ENCODE measurements around the gene ABCB11. TPM values are rescaled to one million over a fixed set of nuclear protein-coding genes. Genes with fewer than 3 reads are reported as not detected.

ABCB11 gene
- total and polyA plus RNA-seq, 9 of the 15 experiments (the other 6 are each of a cell fraction or from before 2014, with no cell fraction given), result 0.04 to 0.51 (median 0.10) TPM; not detected in 1

DNA sequence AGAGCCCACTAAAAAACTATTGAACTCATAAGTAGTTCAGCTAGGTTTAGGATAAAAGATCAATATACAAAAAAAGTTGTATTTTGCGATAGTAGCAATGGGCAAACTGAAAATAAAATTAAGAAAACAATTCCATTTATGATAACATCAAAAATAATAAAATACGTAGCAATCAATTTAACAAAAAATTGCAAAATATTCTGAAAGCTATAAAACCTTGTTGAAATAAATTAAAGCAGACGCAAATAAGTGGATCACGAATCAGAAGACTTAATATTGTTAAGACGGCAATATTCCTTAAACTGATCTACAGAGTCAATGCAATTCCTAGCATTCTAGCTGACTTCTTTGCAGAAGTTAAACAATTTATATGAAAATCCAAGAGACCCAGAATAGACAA is 24.5 kb downstream of the ABCB11 start (continued):
- TF ChIP-seq, protein P1, sequence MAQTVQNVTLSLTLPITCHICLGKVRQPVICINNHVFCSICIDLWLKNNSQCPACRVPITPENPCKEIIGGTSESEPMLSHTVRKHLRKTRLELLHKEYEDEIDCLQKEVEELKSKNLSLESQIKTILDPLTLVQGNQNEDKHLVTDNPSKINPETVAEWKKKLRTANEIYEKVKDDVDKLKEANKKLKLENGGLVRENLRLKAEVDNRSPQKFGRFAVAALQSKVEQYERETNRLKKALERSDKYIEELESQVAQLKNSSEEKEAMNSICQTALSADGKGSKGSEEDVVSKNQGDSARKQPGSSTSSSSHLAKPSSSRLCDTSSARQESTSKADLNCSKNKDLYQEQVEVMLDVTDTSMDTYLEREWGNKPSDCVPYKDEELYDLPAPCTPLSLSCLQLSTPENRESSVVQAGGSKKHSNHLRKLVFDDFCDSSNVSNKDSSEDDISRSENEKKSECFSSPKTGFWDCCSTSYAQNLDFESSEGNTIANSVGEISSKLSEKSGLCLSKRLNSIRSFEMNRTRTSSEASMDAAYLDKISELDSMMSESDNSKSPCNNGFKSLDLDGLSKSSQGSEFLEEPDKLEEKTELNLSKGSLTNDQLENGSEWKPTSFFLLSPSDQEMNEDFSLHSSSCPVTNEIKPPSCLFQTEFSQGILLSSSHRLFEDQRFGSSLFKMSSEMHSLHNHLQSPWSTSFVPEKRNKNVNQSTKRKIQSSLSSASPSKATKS (CRISPR knock-in tag; IDR thresholded peaks at IDR 0.05), result 0 out of 2 replicates have a peak, but pooled peaks have one; percentile 52
- TF ChIP-seq, protein P2, sequence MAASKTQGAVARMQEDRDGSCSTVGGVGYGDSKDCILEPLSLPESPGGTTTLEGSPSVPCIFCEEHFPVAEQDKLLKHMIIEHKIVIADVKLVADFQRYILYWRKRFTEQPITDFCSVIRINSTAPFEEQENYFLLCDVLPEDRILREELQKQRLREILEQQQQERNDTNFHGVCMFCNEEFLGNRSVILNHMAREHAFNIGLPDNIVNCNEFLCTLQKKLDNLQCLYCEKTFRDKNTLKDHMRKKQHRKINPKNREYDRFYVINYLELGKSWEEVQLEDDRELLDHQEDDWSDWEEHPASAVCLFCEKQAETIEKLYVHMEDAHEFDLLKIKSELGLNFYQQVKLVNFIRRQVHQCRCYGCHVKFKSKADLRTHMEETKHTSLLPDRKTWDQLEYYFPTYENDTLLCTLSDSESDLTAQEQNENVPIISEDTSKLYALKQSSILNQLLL (CRISPR knock-in tag; IDR thresholded peaks at IDR 0.05; ENCODE audit: borderline replicate concordance), result peak; percentile 99
- TF ChIP-seq, protein P3, sequence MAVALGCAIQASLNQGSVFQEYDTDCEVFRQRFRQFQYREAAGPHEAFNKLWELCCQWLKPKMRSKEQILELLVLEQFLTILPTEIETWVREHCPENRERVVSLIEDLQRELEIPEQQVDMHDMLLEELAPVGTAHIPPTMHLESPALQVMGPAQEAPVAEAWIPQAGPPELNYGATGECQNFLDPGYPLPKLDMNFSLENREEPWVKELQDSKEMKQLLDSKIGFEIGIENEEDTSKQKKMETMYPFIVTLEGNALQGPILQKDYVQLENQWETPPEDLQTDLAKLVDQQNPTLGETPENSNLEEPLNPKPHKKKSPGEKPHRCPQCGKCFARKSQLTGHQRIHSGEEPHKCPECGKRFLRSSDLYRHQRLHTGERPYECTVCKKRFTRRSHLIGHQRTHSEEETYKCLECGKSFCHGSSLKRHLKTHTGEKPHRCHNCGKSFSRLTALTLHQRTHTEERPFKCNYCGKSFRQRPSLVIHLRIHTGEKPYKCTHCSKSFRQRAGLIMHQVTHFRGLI (CRISPR knock-in tag; IDR thresholded peaks at IDR 0.05), result 0 out of 2 replicates have a peak, but pooled peaks have one; percentile 75
- TF ChIP-seq SMAD1 (IDR thresholded peaks at IDR 0.05; ENCODE audit: low read depth, low read length, partially characterized antibody), result no peak
- TF ChIP-seq, protein P4, sequence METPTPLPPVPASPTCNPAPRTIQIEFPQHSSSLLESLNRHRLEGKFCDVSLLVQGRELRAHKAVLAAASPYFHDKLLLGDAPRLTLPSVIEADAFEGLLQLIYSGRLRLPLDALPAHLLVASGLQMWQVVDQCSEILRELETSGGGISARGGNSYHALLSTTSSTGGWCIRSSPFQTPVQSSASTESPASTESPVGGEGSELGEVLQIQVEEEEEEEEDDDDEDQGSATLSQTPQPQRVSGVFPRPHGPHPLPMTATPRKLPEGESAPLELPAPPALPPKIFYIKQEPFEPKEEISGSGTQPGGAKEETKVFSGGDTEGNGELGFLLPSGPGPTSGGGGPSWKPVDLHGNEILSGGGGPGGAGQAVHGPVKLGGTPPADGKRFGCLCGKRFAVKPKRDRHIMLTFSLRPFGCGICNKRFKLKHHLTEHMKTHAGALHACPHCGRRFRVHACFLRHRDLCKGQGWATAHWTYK (CRISPR knock-in tag; IDR thresholded peaks at IDR 0.05), result no peak
